Measurements from ENCODE around the gene WWC1.

Gene WWC1

GRCh38 chr5:168455201-168455600, 163.8 kb downstream of the WWC1 start:
- no peak for DNase-seq

DNA sequence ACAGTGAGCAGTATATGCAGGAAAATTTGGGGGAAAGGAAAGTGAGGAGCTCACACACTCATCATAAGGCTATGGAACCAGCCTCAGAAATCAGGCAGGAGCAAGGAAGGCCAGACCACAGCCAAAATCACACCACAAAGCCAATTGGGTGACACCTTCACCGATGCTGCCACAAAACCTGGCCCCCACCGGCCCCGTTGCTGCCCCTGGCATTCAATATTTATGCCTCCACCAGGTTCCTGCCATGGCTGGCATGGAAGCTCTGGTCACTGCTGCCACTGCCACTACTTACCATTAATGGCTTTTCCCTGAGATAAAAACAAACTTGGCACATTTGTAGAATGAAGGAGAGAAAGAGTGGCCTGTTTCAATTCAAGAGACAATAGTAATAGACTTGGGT, 166.1 kb downstream of the WWC1 start:
- DNase-seq, result no peak

DNA sequence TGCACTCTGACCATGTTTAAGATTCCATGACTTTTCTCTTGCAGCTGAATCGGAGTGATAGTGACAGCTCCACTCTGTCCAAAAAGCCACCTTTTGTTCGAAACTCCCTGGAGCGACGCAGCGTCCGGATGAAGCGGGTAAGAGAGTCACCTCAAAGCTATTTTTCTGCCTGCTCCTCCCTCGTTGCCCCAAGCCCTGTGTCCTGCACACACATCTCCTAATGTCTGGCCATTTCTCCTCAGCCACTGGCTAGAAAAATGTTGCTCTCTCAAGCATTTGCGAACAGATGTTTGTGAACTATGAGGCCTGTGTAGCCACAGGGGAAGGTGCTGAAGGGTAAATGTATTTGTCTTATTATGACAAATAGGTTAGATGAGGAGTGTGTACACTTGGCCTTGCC, 169.2 kb downstream of the WWC1 start:
- DNase-seq, result no peak

- no peak for DNase-seq
Observed at GRCh38 chr5:168463081-168463480, 171.6 kb downstream of the WWC1 start.

GRCh38 chr5:168464214-168464613, 172.8 kb downstream of the WWC1 start:
- no peak for DNase-seq

- no peak for DNase-seq
Observed at GRCh38 chr5:168464641-168465040, 173.2 kb downstream of the WWC1 start.

- no peak for DNase-seq
Observed at GRCh38 chr5:168467755-168468330, 176.4 kb downstream of the WWC1 start.

GRCh38 chr5:168468836-168469235, 177.4 kb downstream of the WWC1 start:
- DNase-seq, result no peak

DNA sequence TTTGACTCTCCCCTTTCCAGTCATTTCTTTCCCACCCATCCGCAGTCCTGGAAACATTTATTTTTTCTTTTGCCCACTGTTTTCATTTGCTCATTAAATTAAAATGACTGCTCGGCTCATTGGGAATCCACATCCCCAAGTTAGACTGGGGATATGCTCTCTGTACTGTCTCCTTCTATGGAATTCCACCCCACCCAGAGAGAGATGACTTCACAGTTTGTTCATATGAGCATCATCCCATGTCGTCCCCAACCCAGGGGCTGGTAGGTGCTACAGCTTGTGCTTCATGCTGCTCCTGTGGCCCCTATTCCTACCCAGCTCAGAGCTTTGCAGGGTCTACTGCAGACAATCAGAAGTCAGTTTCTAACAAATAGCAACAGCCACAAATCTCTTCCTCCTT, 178.4 kb downstream of the WWC1 start:
- no peak for DNase-seq

DNA sequence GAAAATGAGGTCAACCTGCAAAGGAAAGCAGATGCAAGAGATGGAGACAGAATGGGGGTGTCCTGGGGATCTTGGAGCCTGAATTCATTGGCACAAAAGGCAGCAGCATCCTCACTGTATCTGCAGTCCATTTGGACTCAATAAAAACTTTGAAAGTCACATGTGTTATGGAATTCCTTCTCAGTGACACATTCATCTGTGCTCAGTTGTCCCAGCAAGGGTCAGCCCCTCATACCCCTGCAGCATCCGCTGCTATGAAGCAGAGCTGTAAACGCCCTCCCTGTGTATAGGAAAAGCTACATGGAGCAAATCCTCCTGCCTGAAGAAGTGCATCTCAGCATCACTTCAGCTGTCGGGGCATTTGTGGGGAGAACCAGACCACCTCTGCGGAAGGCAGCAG, 180.3 kb downstream of the WWC1 start:
- DNase-seq, result no peak

DNA sequence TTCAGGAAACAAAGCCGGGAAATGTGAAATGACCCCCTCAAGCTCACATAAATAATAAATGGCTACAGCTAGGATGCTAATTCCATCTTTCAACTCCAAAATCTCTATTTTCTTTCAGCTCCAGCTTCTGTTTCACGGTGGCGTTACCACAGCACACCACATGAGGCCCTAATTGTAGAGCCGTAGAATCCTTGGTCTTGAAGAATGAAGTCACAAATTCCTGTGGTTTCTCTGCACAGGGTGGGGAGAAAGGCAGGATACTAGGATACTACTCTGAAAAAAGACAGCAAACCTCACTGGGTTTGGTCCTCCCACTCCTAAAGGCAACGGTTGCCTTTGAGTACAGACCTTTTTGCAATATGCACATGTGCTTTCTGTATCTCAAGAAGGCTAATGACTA, 180.9 kb downstream of the WWC1 start:
- DNase-seq, result no peak

GRCh38 chr5:168474319-168474718, 182.9 kb downstream of the WWC1 start:
- no peak for DNase-seq

GRCh38 chr5:168477060-168477459, 185.6 kb downstream of the WWC1 start:
- no peak for DNase-seq

DNA sequence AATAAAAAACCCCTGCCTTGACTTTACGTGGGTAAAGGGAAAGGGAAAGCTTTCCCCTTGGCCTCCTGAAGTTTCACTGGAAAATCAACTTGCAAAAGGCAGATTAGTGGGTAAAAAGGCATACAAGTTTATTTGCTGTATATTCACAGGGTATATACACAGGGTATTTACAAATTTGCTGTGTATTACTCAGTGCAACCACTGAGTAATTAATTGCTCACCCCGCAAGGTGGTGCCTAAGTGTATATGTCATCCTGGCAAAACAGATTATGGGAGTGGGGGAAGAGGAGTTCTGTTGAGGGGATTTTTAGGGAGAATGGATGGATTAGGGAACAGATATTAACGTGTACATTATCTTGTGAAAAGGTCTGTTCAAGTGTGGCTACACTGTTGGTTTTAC, 187.7 kb downstream of the WWC1 start:
- no peak for DNase-seq

DNA sequence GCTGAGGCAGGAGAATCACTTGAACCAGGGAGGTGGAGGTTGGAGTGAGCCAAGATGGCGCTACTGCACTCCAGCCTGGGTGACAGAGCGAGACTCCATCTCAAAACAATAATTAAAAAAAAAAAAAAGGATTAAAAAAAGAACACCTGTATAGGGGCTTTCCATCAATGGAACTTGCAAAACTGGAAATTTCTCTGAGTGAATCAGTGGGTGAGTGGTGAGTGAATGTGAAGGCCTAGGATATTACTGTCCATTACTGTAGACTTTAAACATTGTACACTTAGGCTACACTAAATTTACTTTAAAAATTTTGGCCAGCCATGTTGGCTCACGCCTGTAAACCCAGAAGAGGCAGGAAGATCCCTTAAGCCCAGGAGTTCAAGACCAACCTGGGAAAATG, 189.2 kb downstream of the WWC1 start:
- DNase-seq, result no peak

DNA sequence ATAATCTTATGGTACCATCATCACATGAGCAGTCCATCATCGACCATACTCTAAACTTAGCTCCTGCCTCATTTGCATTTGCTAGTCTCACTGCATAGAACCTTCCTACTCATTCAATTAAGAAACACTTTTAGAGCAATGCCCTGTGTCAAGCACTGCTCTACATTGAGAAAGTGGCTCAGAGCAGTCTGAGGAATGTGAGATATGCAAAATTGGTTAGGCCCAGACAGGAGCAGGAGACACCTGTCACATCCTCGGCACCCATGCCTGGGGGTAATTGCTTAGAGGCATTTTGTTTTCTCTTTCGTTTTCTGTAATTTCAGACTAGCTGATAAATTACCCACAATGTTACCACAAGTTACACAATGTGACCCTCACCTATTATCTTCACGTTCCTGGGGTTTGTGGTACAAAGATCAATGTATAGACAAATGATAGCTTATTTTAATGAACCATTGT, 189.9 kb downstream of the WWC1 start:
- DNase-seq, result peak; percentile 18

GRCh38 chr5:168482361-168482760, 190.9 kb downstream of the WWC1 start:
- no peak for DNase-seq

DNA sequence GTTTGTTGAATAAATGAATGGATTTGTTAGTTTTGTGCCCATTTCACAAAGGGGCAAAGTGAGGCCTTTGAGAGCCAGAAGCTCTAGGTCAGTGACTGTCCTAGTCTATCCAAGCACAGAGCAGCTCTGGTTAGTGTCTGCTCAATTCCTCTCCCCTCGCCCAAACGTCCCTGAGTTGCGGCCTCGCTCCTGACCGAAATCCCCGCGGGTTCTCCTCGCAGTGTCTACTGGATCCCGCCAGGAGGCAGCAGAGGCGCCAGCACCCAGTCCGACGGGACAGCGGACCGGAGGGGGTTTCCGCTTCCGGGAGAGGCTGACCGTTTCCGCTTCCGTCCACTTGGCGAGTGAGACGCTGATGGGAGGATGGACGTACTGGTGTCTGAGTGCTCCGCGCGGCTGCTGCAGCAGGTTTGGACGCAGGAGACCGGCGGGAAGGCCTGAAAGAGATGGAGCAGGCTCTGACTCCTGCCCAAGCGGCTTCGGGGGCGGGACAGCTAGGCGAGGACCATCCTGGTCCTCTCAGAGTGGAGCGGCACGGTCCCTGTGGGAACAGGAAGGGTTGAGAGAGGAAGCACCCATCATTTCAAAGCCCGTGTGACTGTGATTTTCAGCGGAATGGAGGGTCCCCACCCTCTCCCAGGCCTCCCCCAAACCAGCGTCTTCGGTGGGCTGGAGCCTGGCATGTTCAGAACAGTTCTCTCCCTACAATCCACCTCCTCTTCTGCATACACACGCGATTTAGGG, 194.9 kb downstream of the WWC1 start, which contains the start of gene RARS1:
Gene RARS1 (plus strand): TSS at position 336 of the 744 bp plus-strand sequence. CDS start 28 bp downstream, at position 364.
- DNase-seq, result peak; percentile 94

DNA sequence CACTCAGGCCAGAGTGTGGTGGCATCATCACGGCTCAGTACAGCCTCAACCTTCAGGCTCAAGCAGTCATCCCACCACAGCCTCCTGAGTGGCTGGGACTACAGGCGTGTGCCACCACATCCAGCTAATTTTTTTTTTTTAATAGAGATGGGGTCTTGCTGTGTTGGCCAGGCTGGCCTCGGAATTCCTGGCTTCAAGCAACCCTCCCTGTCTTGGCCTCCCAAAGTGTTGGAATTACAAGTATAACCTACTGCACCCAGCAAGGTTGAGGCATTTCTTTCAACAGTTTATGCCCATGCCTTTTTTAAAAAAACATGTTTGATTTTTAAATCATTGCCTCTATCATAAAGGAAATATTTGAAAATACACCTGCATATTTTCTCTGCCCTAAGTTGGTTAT, 197.6 kb downstream of the WWC1 start:
- DNase-seq, result no peak

DNA sequence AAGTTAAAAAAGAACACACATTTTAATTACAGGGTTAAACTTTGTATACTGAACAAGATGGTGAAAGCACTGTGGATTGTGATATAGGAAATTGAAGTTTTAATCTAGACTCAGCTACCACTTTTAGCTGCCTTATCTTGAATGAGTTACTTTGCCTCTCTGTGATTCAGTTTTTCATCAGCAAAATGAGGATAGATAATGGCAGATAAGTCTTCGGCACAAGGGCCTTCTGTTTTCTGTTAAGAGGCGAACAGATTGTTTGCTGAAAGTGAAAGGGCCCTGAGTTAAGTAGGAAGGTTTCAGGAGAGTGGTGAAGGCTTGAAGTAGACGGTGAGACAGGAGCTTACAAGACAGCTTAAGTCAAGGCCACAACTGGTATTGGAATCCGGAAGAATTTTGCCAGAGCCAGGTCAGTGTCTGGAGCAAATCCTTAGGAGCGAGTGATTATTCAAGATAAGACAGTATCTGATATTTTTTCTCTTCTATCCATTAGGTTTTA, 202.7 kb downstream of the WWC1 start:
- no peak for DNase-seq

GRCh38 chr5:168502563-168503237, 211.3 kb downstream of the WWC1 start:
- DNase-seq, result no peak

- no peak for DNase-seq
Observed at GRCh38 chr5:168513861-168514428, 222.5 kb downstream of the WWC1 start.
